Stimulated activated CD8-positive, alpha-beta memory T cell treated with anti-CD3 and anti-CD28 coated beads, Interleukin-12 subunit alpha, Interleukin-12 subunit beta, amount 100 ng/mL, for 24 hours (primary cell): Measurements from ENCODE around the gene PTPRK.

ENCODE experiments used
- DNase-seq: peaks from one replicate; pipeline ENCODE4 v3.0.0-alpha.2; 2020; ENCODE audit errors: extremely low read depth

PTPRK gene

DNA sequence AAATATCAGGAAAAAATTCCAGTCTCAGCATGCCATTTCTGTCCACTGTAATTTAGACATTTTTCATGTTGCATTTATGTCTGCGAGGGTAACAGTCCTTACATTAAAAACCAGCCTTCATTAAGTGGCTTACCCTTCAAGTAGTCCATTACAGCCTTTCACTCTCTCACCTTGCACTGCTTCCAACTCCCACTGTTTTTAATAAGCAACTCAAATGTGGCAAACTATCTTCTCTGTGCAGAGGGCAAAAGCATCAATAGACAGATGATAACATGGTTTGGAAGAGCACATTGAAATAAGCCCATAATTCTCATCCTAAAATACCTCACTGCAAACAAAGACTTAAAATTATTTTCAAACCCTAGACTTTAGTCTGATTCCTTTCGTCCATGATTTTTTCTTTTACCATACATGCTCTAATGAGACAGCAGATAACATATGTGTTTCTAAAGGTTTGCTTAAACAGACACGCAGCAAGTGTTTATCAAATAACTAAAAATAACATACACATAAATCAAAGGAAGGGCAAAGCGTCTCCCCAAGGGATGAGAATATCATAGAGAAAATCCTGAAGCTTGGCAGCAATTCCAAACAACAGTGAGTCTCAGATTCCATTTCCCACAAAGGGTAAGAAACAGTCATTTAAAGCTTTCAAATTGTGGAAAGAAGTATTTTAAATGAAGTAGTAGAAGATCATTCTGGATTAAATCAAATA lies 130.4 kb downstream of the PTPRK start:
- DNase-seq: no peak

GRCh38 chr6:128388380-128388779 lies 132.0 kb downstream of the PTPRK start:
- DNase-seq: no peak

- no peak for DNase-seq
Observed at GRCh38 chr6:128380891-128381290, 139.5 kb downstream of the PTPRK start.

GRCh38 chr6:128379577-128379976 lies 140.8 kb downstream of the PTPRK start:
- no peak for DNase-seq

DNA sequence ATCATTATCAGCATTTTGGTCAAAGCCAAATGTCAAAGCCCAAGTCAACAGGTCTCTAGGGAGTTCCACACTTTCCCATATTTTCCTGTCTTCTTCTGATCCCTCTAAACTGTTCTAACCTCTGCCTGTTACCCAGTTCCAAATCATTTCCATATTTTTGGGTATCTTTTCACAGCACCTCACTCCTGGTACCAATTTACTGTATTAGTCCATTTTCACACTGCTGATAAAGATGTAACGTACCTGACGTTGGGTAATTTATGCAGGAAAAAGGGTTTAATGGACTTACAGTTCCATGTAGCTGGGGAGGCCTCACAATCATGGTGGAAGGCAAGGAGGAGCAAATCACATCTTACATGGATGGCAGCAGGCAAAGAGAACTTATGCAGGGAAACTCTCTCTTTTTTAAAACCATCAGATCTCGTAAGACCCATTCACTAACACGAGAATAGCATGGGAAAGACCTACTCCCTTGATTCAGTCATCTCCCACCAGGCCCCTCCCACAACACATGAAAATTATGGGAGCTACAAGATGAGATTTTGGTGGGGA lies 143.4 kb downstream of the PTPRK start:
- no peak for DNase-seq

DNA sequence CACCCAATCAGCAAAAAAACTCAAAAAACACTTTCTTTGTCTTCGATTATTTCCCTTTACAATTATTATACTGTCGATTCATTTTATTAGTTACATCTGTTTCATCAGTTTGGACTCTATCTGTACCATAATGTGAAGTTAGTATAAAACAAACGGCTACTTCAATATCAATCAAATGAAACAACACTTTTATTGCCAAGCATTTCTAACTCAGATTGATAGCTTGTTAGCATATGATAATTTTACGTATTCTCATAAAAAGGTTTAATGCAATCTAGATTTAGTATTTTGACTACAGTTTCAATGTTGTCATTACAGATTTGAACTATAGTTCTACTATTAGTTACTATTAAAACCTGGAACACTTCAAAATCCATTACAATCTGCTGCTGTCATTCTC lies 149.3 kb downstream of the PTPRK start:
- no peak for DNase-seq

DNA sequence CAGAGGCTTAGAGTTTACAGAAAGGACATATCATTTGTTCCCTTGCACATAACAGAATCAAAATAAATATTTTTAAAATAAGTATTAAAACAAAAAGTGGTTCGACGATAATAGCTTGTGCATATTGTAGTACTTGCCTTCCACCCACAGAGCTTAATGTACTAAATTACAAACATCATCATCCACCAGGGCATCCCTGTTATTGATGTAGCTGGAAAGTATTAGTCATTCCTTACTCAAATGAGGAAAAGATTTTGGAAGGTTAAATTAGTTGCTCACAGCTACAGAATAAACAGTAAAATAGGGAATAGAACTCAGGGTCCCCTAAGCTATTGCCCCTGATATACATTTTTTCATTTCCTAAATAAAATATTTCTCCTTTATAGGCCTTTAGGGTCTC lies 150.3 kb downstream of the PTPRK start:
- DNase-seq: no peak

- DNase-seq: no peak
Observed at GRCh38 chr6:128368213-128368944, 152.0 kb downstream of the PTPRK start.

- DNase-seq: no peak
Observed at GRCh38 chr6:128367437-128367836, 153.0 kb downstream of the PTPRK start.

GRCh38 chr6:128365520-128366160 lies 154.8 kb downstream of the PTPRK start:
- no peak for DNase-seq

GRCh38 chr6:128364766-128365519 lies 155.5 kb downstream of the PTPRK start:
- no peak for DNase-seq

- DNase-seq: no peak
Observed at GRCh38 chr6:128363020-128363813, 157.2 kb downstream of the PTPRK start.

GRCh38 chr6:128361378-128361777 lies 159.0 kb downstream of the PTPRK start:
- no peak for DNase-seq

- DNase-seq: no peak
Observed at GRCh38 chr6:128358244-128358776, 162.1 kb downstream of the PTPRK start.

- no peak for DNase-seq
Observed at GRCh38 chr6:128357392-128358130, 162.8 kb downstream of the PTPRK start.

- no peak for DNase-seq
Observed at GRCh38 chr6:128352366-128352765, 168.0 kb downstream of the PTPRK start.

DNA sequence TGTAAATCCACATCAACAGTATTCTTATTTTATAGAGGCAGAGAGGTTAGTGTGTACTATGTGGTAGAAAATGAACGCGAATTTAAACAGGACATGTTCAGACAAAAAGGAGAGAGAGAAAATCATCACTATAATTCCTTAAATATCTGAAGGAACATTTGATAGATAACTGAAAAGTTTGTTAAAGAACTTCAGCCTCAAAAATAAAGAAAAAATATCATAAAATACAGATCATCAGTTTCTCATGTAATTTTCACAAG lies 169.2 kb downstream of the PTPRK start:
- no peak for DNase-seq

GRCh38 chr6:128350416-128351254 lies 169.8 kb downstream of the PTPRK start:
- DNase-seq: no peak

DNA sequence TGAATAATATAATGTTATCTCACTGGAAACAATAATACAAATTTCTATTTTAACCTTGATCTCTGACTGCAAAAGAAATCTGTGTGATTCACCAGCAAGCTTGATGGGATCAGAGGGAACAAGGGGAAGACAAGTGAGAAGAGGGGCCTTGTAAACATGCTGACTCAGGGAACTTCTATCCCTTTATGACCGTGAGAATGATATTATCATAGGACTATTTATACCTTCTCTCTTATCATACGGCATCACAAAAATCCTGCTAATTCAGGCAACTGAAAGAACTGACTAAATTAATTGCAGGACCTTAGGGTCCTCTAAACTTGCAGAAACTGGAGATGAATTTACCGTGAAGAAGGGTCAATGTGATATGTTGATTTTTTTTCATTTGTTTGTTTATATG lies 173.3 kb downstream of the PTPRK start:
- no peak for DNase-seq
